ENCODE data around the gene SLC15A5. TPM values are rescaled to one million over a fixed set of nuclear protein-coding genes. Genes with fewer than 3 reads are reported as not detected.

The SLC15A5 gene
- total RNA-seq, 4 donors from 2014 or later, result not detected

- DNase-seq, result no peak
- intact Hi-C loops (cut with DNase I; ENCODE audit: low total_unique reads), result loop anchor here (10.0 kb wide), 1 partner anchor 187 kb away; no protein-coding TSS in a partner anchor
- Histone ChIP-seq H3K36me3 (no peaks in the 10 kb centered on the region), H3K9me3 (no peaks in the 10 kb centered on the region), H3K27me3 (no peaks in the 10 kb centered on the region), H3K27ac (no peak overlapping the region), H3K4me3 (no peak overlapping the region), H3K4me1 (no peaks in the 10 kb centered on the region)
- TF ChIP-seq POLR2A (IDR thresholded peaks at IDR 0.05), result no peak
- TF ChIP-seq CTCF (IDR thresholded peaks at IDR 0.05 in 4 of 5, conservative IDR thresholded peaks at IDR 0.05 in 1 of 5), result no peak
- in situ Hi-C loops (cut with MboI; ENCODE audit: low sequenced_read_pairs in 4 of 4), result loop anchor here in 1 of 4 donors (25.0 kb wide), 1 partner anchor 94 kb away; no protein-coding TSS in a partner anchor
- ATAC-seq, result no peak
Measured at GRCh38 chr12:16168078-16168477, 109.4 kb downstream of the SLC15A5 start.

GRCh38 chr12:16166563-16167470, 110.7 kb downstream of the SLC15A5 start:
- no peaks in the 10 kb centered on the region for H3K9me3 ChIP-seq
- no peak overlapping the region for H3K4me3 ChIP-seq
- intact Hi-C loops (cut with DNase I; ENCODE audit: low total_unique reads), result loop anchor here (10.0 kb wide), 1 partner anchor 188 kb away; no protein-coding TSS in a partner anchor
- no peaks in the 10 kb centered on the region for H3K36me3 ChIP-seq
- in situ Hi-C loops (cut with MboI; ENCODE audit: low sequenced_read_pairs in 4 of 4), result loop anchor here in 1 of 4 donors (25.0 kb wide), 1 partner anchor 95 kb away; no protein-coding TSS in a partner anchor
- no peak for DNase-seq
- H3K27ac ChIP-seq, result no peak overlapping the region
- H3K27me3 ChIP-seq, result no peaks in the 10 kb centered on the region
- no peak for ATAC-seq
- no peaks in the 10 kb centered on the region for H3K4me1 ChIP-seq
- TF ChIP-seq POLR2A (IDR thresholded peaks at IDR 0.05) (no peak), CTCF (IDR thresholded peaks at IDR 0.05 in 4 of 5, conservative IDR thresholded peaks at IDR 0.05 in 1 of 5) (no peak)

DNA sequence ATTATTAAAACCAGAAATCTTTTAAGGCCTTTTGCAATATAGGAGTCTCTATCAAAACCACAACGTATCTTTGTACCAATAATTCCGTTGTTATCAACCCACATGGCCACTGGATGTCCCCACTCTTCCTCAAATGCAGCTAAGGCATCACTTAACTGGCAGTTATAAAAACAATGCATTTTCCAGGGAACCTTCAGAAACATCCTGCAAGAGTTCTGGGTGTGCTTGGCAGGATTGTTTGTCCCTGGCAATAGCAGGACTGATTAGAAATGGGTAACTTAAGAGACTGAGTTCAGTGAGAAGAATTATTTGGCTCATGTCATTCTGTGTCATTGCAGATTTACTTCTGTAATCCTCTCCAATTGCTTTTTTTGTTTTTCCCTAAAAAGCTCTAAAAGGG, 112.0 kb downstream of the SLC15A5 start:
- ATAC-seq (peak; percentile 58 to 60), DNase-seq (peak; percentile 6 to 40)
- Histone ChIP-seq H3K4me1 (no peaks in the 10 kb centered on the region), H3K27me3 (no peaks in the 10 kb centered on the region), H3K9me3 (no peaks in the 10 kb centered on the region), H3K36me3 (no peaks in the 10 kb centered on the region), H3K4me3 (no peak overlapping the region), H3K27ac (no peak overlapping the region)
- intact Hi-C loops (cut with DNase I; ENCODE audit: low total_unique reads), result loop anchor here (10.0 kb wide), 1 partner anchor 189 kb away; no protein-coding TSS in a partner anchor
- TF ChIP-seq CTCF (IDR thresholded peaks at IDR 0.05 in 4 of 5, conservative IDR thresholded peaks at IDR 0.05 in 1 of 5), result no peak
- in situ Hi-C loops (cut with MboI; ENCODE audit: low sequenced_read_pairs in 4 of 4), result loop anchor here in 1 of 4 donors (25.0 kb wide), 1 partner anchor 97 kb away; no protein-coding TSS in a partner anchor

GRCh38 chr12:16163901-16164300, 113.6 kb downstream of the SLC15A5 start:
- intact Hi-C loops (cut with DNase I; ENCODE audit: low total_unique reads), result loop anchor here (10.0 kb wide), 1 partner anchor 191 kb away; no protein-coding TSS in a partner anchor
- TF ChIP-seq POLR2A (IDR thresholded peaks at IDR 0.05), result no peak
- ATAC-seq, result no peak

GRCh38 chr12:16163146-16163545, 114.3 kb downstream of the SLC15A5 start:
- Histone ChIP-seq H3K4me3 (no peak overlapping the region), H3K4me1 (no peaks in the 10 kb centered on the region), H3K27me3 (no peaks in the 10 kb centered on the region), H3K27ac (no peak overlapping the region), H3K36me3 (no peaks in the 10 kb centered on the region), H3K9me3 (no peaks in the 10 kb centered on the region)
- intact Hi-C loops (cut with DNase I; ENCODE audit: low total_unique reads) (loop anchor here (10.0 kb wide), 1 partner anchor 192 kb away; no protein-coding TSS in a partner anchor), in situ Hi-C loops (cut with MboI; ENCODE audit: low sequenced_read_pairs in 4 of 4) (loop anchor here in 1 of 4 donors (25.0 kb wide), 1 partner anchor 99 kb away; no protein-coding TSS in a partner anchor)
- no peak for TF ChIP-seq POLR2A (IDR thresholded peaks at IDR 0.05)
- no peak for TF ChIP-seq CTCF (IDR thresholded peaks at IDR 0.05 in 4 of 5, conservative IDR thresholded peaks at IDR 0.05 in 1 of 5)
- no peak for DNase-seq
- ATAC-seq, result no peak

More at GRCh38 chr12:16163901-16164300, 113.6 kb downstream of the SLC15A5 start:
- Histone ChIP-seq H3K9me3 (no peaks in the 10 kb centered on the region), H3K36me3 (no peaks in the 10 kb centered on the region), H3K27ac (no peak overlapping the region), H3K4me3 (no peak overlapping the region), H3K4me1 (no peaks in the 10 kb centered on the region), H3K27me3 (no peaks in the 10 kb centered on the region)
- in situ Hi-C loops (cut with MboI; ENCODE audit: low sequenced_read_pairs in 4 of 4), result loop anchor here in 1 of 4 donors (25.0 kb wide), 1 partner anchor 98 kb away; no protein-coding TSS in a partner anchor
- DNase-seq, result no peak

All from gastrocnemius medialis (tissue), 4 donors.